ENCODE data around the gene NTN1. TPM values are rescaled to one million over a fixed set of nuclear protein-coding genes. Genes with fewer than 3 reads are reported as not detected.
A peak's percentile ranks its signal among the peaks of the same experiment; 100 is the strongest.

The NTN1 gene
- total RNA-seq, 4 donors from 2014 or later: 74.3 to 211 (median 107) TPM

DNA sequence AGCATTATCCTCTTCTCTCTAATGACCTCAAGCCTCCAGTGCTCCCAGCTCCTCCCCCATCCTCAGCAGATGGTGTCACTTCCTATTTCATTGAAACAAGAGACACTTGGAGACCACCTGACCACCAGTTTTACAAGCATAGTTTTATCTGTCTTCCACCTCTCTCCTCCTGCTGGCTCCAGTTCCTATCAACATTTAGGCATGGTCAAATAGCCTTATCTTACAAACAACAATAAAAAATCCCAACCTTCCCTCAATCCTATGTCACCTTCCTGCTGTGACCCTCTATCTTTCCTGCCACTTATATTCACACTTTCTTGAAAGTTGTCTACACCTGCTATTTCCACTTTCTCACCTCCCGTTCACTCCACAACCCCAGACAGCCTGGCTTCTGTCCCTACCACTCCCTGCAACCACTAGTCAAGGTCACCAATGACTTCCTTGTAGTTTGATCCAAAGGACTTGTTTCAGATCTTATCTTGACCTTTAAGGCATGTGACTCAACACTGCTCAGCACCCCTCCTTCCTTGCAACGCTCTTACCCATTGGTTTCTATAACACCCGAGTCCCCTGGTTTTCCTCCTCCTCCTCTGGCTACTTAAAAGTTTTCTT is 4.3 kb upstream of the NTN1 start:
- TF ChIP-seq, protein P1, sequence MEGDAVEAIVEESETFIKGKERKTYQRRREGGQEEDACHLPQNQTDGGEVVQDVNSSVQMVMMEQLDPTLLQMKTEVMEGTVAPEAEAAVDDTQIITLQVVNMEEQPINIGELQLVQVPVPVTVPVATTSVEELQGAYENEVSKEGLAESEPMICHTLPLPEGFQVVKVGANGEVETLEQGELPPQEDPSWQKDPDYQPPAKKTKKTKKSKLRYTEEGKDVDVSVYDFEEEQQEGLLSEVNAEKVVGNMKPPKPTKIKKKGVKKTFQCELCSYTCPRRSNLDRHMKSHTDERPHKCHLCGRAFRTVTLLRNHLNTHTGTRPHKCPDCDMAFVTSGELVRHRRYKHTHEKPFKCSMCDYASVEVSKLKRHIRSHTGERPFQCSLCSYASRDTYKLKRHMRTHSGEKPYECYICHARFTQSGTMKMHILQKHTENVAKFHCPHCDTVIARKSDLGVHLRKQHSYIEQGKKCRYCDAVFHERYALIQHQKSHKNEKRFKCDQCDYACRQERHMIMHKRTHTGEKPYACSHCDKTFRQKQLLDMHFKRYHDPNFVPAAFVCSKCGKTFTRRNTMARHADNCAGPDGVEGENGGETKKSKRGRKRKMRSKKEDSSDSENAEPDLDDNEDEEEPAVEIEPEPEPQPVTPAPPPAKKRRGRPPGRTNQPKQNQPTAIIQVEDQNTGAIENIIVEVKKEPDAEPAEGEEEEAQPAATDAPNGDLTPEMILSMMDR (IDR thresholded peaks at IDR 0.05): no peak
- no peak for TF ChIP-seq POLR2A (IDR thresholded peaks at IDR 0.05)
- TF ChIP-seq POLR2AphosphoS5 (IDR thresholded peaks at IDR 0.05): no peak
- TF ChIP-seq EP300 (IDR thresholded peaks at IDR 0.05): no peak
- no peak for ATAC-seq
- Histone ChIP-seq H3K9me3 (no peaks in the 10 kb centered on the region), H3K4me1 (peaks cover 0 to 18% (median 4%) of the 10 kb centered on the region in 3 donors), H3K4me3 (no peak overlapping the region), H3K27me3 (no peaks in the 10 kb centered on the region), H3K36me3 (no peaks in the 10 kb centered on the region), H3K27ac (no peak overlapping the region)
- 68 to 80% methylated on average over 3 of the region's 3 CpGs for WGBS, 2 donors (ENCODE audit: low coverage in 1 of 2)

DNA sequence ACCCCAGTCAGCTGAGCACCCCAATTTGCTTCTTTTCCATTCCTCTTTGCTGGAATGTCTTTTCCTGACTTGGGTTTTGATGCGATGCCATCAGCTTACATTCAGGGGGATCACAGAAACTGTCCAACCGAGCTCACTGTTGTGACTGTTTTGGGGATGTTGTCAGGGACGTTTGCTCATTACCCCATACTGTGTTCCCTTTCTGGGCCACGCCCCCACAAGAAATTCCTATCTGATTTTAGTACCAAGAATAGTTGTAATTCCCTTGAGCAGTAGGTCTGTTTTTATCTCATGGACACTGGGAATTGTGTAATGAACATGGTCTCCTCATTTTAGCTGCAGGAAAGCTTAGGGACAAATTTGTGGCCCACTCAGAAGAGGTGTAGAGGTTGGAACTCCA is 2.6 kb upstream of the NTN1 start:
- 56 to 75% methylated on average over 3 to 4 of the region's 4 CpGs for WGBS, 2 donors (ENCODE audit: low coverage in 1 of 2)
- Histone ChIP-seq H3K4me1 (peaks cover 0 to 34% (median 14%) of the 10 kb centered on the region in 3 donors), H3K27me3 (peaks cover 15% of the 10 kb centered on the region), H3K4me3 (no peak overlapping the region), H3K36me3 (no peaks in the 10 kb centered on the region), H3K27ac (no peak overlapping the region), H3K9me3 (no peaks in the 10 kb centered on the region)
- no peak for ATAC-seq
- TF ChIP-seq POLR2A (IDR thresholded peaks at IDR 0.05) (no peak), POLR2AphosphoS5 (IDR thresholded peaks at IDR 0.05) (no peak), EP300 (IDR thresholded peaks at IDR 0.05) (no peak)
- TF ChIP-seq, protein P1 (IDR thresholded peaks at IDR 0.05): no peak

DNA sequence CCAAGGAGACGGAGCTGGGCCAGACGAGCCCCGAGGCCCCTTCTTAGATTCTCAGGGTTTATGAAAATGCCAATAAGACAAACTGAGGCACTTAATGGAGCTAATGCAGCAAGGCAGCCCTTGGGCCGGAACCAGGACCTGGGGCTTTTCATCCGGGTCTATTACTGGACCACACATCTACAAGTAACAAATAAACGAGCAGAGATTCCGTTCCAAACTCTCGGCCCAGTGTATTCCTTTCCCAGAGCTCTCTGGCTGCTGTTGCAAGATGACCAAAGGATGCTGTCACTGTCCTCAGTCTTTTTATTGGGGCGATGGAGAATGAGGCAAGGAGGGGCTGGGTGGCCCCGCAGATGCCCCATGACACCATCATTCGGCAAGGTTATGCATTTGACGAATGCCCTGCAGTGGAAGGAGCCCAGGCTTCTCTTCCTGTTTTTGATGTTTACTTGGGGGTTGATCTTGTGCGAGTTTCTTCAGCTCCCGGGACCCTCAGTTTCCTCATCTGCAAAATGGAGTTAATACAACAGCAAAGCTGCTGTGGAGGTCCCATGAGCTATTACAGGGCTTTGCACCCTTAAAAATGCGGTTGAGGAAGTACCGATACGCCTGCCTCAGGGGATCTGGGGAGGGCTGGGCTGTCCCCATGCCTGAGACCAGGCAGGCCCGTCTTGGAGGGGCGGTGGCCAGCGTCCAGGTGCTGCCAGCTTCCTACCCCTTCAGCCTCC is 1.1 kb upstream of the NTN1 start:
- Histone ChIP-seq H3K27me3 (peaks cover 15% of the 10 kb centered on the region), H3K4me3 (peak overlapping the region; percentile 78 to 90), H3K36me3 (no peaks in the 10 kb centered on the region), H3K9me3 (no peaks in the 10 kb centered on the region), H3K27ac (peak overlapping the region; percentile 47 to 97 (median 90)), H3K4me1 (peaks cover 0 to 50% (median 14%) of the 10 kb centered on the region in 3 donors)
- ATAC-seq: no peak
- WGBS, 2 donors (ENCODE audit: low coverage in 1 of 2): 0 to 63% methylated on average over 4 to 6 of the region's 20 CpGs
- TF ChIP-seq, protein P1 (IDR thresholded peaks at IDR 0.05): no peak
- no peak for TF ChIP-seq POLR2AphosphoS5 (IDR thresholded peaks at IDR 0.05)
- no peak for TF ChIP-seq EP300 (IDR thresholded peaks at IDR 0.05)
- TF ChIP-seq POLR2A (IDR thresholded peaks at IDR 0.05): no peak

DNA sequence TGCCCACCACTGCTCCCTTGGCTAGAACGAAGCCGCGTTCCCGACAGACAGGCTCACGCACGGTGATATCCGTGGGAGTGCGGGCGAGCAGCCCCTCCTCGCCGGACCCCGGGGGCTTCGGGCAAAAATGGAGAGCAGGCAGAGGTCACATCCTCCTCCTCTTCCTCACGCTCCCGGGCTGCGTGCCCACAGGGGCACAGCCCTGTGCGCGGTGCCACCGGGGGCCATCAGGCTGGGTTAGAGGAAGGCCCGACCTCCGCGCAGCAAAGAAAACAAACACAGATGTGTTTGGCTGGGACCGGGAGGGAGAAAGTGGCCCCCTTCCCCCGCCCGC is 519 bp upstream of the NTN1 start:
- Histone ChIP-seq H3K9me3 (no peaks in the 10 kb centered on the region), H3K4me1 (peaks cover 0 to 55% (median 14%) of the 10 kb centered on the region in 3 donors), H3K27me3 (peaks cover 15% of the 10 kb centered on the region), H3K4me3 (peak overlapping the region; percentile 78 to 90), H3K36me3 (no peaks in the 10 kb centered on the region), H3K27ac (peak overlapping the region; percentile 47 to 97 (median 90))
- ATAC-seq: no peak
- 0% methylated on average over 8 of the region's 25 CpGs; no CpG with 5 or more reads in 1 of the 2 donors for WGBS, 2 donors (ENCODE audit: low coverage in 1 of 2)
- TF ChIP-seq POLR2A (IDR thresholded peaks at IDR 0.05) (no peak), EP300 (IDR thresholded peaks at IDR 0.05) (no peak), POLR2AphosphoS5 (IDR thresholded peaks at IDR 0.05) (no peak)
- TF ChIP-seq, protein P1 (IDR thresholded peaks at IDR 0.05): no peak

All from gastroesophageal sphincter (tissue), 4 donors.